OCI-LY7 (cell line): ENCODE results near the gene GRK4.

ENCODE experiments used
- EZH2phosphoT487 ChIP-seq: fragments of 200-600 bp; sonication (generic); IDR thresholded peaks from 2 replicates; pipeline ENCODE4 v1.6.1; 2018; ENCODE audit warnings: low read depth, borderline replicate concordance, mild to moderate bottlenecking, mixed run types, antibody characterized with exemption, low read length, moderate library complexity, mixed read lengths
- TF ChIP-seq, protein P1 (sequence below): fragments of 200-600 bp; sonication (generic); conservative IDR thresholded peaks from 2 replicates; pipeline ENCODE4 v1.5.1; 2014; ENCODE audit warnings: mild to moderate bottlenecking, antibody characterized with exemption, low read length, moderate library complexity, mixed read lengths

DNA sequence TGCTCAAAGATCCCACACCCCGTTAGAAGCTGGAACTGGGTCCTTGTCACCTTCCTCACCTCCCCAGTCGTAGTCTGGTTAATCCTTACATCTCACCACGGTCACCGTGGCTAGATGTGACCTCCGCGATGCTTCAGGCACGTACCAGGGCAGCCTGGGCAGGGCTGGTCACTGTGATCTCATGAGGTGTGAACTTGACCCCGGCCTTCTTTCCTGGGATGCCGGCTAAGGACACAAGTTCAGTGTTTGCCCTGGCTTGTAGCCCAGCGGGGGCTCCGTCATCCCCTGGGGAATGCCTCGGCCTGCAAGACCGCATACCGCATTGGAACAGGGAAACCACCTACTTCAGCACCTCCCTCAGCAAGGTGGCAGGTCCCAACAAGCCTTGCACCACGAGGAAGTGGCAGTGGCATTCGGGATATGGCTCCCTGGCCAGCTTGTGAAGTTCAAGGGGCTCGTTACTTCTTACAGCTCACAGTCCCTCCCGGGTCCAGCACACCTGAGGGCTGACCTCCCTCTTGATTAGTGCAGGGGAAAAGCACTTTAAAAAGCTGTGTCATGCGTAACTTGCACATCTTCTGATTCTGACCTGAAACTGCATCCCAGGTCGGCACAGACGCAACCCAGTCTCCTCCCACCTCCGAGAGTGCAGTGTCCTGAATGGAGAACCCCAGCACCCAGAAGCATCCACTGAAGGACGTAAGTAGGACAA, 26.1 kb upstream of the GRK4 start:
- TF ChIP-seq, protein P1, sequence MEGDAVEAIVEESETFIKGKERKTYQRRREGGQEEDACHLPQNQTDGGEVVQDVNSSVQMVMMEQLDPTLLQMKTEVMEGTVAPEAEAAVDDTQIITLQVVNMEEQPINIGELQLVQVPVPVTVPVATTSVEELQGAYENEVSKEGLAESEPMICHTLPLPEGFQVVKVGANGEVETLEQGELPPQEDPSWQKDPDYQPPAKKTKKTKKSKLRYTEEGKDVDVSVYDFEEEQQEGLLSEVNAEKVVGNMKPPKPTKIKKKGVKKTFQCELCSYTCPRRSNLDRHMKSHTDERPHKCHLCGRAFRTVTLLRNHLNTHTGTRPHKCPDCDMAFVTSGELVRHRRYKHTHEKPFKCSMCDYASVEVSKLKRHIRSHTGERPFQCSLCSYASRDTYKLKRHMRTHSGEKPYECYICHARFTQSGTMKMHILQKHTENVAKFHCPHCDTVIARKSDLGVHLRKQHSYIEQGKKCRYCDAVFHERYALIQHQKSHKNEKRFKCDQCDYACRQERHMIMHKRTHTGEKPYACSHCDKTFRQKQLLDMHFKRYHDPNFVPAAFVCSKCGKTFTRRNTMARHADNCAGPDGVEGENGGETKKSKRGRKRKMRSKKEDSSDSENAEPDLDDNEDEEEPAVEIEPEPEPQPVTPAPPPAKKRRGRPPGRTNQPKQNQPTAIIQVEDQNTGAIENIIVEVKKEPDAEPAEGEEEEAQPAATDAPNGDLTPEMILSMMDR: no peak
- TF ChIP-seq EZH2phosphoT487: no peak
